ENCODE measurements around the gene TGIF1. TPM values are rescaled to one million over a fixed set of nuclear protein-coding genes. Genes with fewer than 3 reads are reported as not detected.

The TGIF1 gene
- total and polyA plus RNA-seq, 7 experiments from 2014 or later: 15.4 to 88.7 (median 63.5) TPM

DNA sequence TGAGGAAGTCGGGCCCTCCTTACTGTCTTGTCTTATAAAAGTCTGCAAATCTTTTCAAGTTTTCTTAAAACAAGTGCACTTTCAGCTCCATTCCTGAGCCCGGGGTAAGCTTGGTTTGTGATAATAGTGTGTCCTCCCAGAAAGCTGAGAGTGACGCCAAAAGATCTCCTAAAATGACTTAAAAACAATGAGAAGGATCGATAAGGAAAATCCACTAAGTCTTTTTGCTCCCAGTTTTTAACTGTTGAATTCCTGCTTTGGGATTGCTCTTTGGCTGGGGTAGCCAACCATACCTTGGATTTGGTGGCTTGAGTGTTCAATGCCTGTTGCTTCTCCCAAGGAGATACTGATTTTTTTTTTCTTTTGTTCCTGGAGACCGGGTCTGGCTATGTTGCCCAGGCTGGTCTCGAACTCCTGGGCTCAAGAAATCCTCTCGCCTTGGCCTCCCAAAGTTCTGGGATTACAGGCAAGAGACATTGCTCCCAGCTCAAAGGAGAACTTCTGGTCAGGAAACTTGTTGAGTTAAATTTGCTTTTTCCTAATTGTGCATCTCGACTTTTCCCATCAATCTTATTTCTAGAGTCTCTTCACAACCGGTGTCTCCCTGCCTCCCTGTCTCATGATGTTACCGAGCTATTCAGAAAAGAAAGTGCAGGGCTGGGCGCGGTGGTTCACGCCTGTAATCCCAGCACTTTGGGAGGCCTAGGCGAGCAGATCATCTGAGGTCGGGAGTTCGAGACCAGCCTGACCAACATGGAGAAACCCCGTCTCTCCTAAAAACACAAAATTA lies 3.0 kb downstream of the TGIF1 start:
- Histone ChIP-seq H3K27me3 (ENCODE audit: control insufficient read depth in 2 of 2, insufficient read depth in 2 of 2, low read length in 2 of 2) (no peaks in the 10 kb centered on the region), H3K4me1 (ENCODE audit: control insufficient read depth in 2 of 2, insufficient read depth in 2 of 2, low read length in 2 of 2) (peaks cover 15 to 19% of the 10 kb centered on the region in 2 donors), H3K9me3 (ENCODE audit: control insufficient read depth in 2 of 3, low read length in 3 of 3) (no peaks in the 10 kb centered on the region), H3K4me3 (ENCODE audit: low read length) (peak overlapping the region; percentile 86), H3K27ac (ENCODE audit: low read depth, low read length) (peak overlapping the region; percentile 96), H3K36me3 (ENCODE audit: control insufficient read depth in 2 of 3, insufficient read depth in 3 of 3, low read length in 3 of 3) (peaks cover 0 to 18% (median 6%) of the 10 kb centered on the region in 3 experiments)
- H3K4me3 Mint-ChIP-seq: peak overlapping the region; percentile 85 to 96 (median 94)
- ChIA-PET CTCF (interaction anchor here (0.5 to 4.6 kb wide), 20 partner anchors 9 to 765 kb away, joined by 3 to 46 read pairs (median 5); partner anchors contain the start of gene MYL12A), POLR2A (interaction anchor here (0.7 to 5.7 kb wide), 19 partner anchors 11 to 595 kb away, joined by 3 to 90 read pairs (median 5); partner anchors contain the start of genes MYL12A and MYL12B)
- intact Hi-C loops (cut with micrococcal nuclease): loop anchor here in 1 of 2 donors (5.0 kb wide), 3 partner anchors 131 to 881 kb away; partner anchors contain the start of genes METTL4 and NDC80
- peaks cover 0 to 4% (median 0%) of the 10 kb centered on the region in 11 donors for H3K9me3 Mint-ChIP-seq
- no peaks in the 10 kb centered on the region for H3K27me3 Mint-ChIP-seq
- peak in 1 of 9 donors; percentile 9 for DNase-seq
- peak overlapping the region; percentile 92 to 100 (median 99) for H3K27ac Mint-ChIP-seq
- peaks cover 10 to 59% (median 28%) of the 10 kb centered on the region in 7 donors for H3K4me1 Mint-ChIP-seq
- H3K36me3 Mint-ChIP-seq: peaks cover 8 to 18% (median 14%) of the 10 kb centered on the region in 5 donors
- ATAC-seq: no peak

DNA sequence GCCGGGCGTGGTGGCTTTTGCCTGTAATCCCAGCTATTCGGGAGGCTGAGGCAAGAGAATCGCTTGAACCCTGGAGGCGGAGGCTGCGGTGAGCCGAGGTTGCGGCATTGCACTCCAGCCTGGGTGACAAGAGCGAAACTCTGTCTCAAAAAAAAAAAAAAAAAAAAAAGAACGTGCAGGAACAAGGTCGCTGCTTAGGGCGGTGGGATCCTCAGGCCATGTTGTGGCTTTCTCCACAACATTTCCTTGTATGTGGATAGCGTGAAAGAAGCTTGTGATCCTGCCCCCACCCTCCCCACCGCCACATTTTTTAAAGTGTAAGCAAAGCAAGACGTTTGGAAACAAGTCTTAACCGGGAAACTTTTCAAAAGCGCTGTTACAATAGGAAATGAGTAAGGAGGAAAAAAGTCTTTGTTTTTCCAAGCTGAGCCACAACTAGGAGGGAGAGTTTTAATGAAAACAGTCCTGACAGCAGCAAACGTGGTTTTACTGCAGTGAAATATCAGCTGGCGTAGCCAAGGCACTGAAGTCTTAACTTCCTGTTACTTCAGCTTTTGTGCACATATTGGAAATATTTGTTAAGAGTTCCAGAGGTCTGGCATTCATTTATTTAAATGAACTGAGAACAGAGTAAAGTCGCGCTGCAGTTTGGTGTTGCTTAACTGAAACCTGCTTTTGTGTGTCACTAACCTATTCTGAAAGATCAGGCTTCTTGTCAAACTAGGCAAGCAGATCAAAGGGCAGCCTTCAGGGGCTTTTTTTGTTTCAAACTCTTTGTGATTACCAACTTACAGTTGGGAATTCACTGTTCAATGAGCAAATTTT lies 3.8 kb downstream of the TGIF1 start:
- intact Hi-C loops (cut with micrococcal nuclease): loop anchor here (1.0 to 5.0 kb wide), 13 partner anchors 12 to 881 kb away; partner anchors contain the start of genes METTL4 (in 1 of the 2) and NDC80 (in 1 of the 2)
- CTCF ChIA-PET: interaction anchor here (0.5 to 4.6 kb wide), 28 partner anchors 8 to 766 kb away, joined by 3 to 46 read pairs (median 5); no protein-coding TSS in a partner anchor
- Histone ChIP-seq H3K4me1 (ENCODE audit: control insufficient read depth in 2 of 2, insufficient read depth in 2 of 2, low read length in 2 of 2) (peaks cover 15 to 27% of the 10 kb centered on the region in 2 donors), H3K27ac (ENCODE audit: low read depth, low read length) (peak overlapping the region; percentile 96), H3K36me3 (ENCODE audit: control insufficient read depth in 2 of 3, insufficient read depth in 3 of 3, low read length in 3 of 3) (peaks cover 0 to 20% (median 6%) of the 10 kb centered on the region in 3 experiments), H3K4me3 (ENCODE audit: low read length) (peak overlapping the region; percentile 48), H3K27me3 (ENCODE audit: control insufficient read depth in 2 of 2, insufficient read depth in 2 of 2, low read length in 2 of 2) (no peaks in the 10 kb centered on the region), H3K9me3 (ENCODE audit: control insufficient read depth in 2 of 3, low read length in 3 of 3) (no peaks in the 10 kb centered on the region)
- POLR2A ChIA-PET: interaction anchor here (0.6 to 5.7 kb wide), 23 partner anchors 11 to 596 kb away, joined by 3 to 90 read pairs (median 5); partner anchors contain the start of genes MYL12A and MYL12B
- peaks cover 15 to 63% (median 29%) of the 10 kb centered on the region in 7 donors for H3K4me1 Mint-ChIP-seq
- ATAC-seq: no peak
- DNase-seq: peak in 6 of 9 donors; percentile 24 to 77 (median 30)
- peaks cover 0 to under 1% (median 0%) of the 10 kb centered on the region in 11 donors for H3K9me3 Mint-ChIP-seq
- no peaks in the 10 kb centered on the region for H3K27me3 Mint-ChIP-seq
- peak overlapping the region; percentile 85 to 96 (median 94) for H3K4me3 Mint-ChIP-seq
- H3K36me3 Mint-ChIP-seq: peaks cover 8 to 20% (median 18%) of the 10 kb centered on the region in 5 donors
- peak overlapping the region; percentile 92 to 100 (median 99) for H3K27ac Mint-ChIP-seq

GRCh38 chr18:3454365-3455089 lies 4.6 kb downstream of the TGIF1 start:
- Histone ChIP-seq H3K4me1 (ENCODE audit: control insufficient read depth in 2 of 2, insufficient read depth in 2 of 2, low read length in 2 of 2) (peaks cover 15 to 35% of the 10 kb centered on the region in 2 donors), H3K9me3 (ENCODE audit: control insufficient read depth in 2 of 3, low read length in 3 of 3) (no peaks in the 10 kb centered on the region), H3K4me3 (ENCODE audit: low read length) (peak overlapping the region; percentile 48), H3K36me3 (ENCODE audit: control insufficient read depth in 2 of 3, insufficient read depth in 3 of 3, low read length in 3 of 3) (peaks cover 0 to 20% (median 6%) of the 10 kb centered on the region in 3 experiments), H3K27ac (ENCODE audit: low read depth, low read length) (peak overlapping the region; percentile 96), H3K27me3 (ENCODE audit: control insufficient read depth in 2 of 2, insufficient read depth in 2 of 2, low read length in 2 of 2) (no peaks in the 10 kb centered on the region)
- Mint-ChIP-seq H3K9me3 (no peaks in the 10 kb centered on the region), H3K27ac (peak overlapping the region; percentile 89 to 100 (median 99)), H3K4me3 (peak overlapping the region; percentile 85 to 96 (median 94)), H3K4me1 (peaks cover 22 to 70% (median 32%) of the 10 kb centered on the region in 7 donors), H3K27me3 (no peaks in the 10 kb centered on the region), H3K36me3 (peaks cover 8 to 28% (median 21%) of the 10 kb centered on the region in 5 donors)
- ATAC-seq (no peak), DNase-seq (peak in 7 of 9 donors; percentile 40 to 64 (median 60))
- CTCF ChIA-PET: interaction anchor here (0.6 to 4.6 kb wide), 29 partner anchors 7 to 486 kb away, joined by 3 to 46 read pairs (median 4); no protein-coding TSS in a partner anchor
- POLR2A ChIA-PET: interaction anchor here (0.6 to 5.7 kb wide), 19 partner anchors 10 to 773 kb away, joined by 3 to 90 read pairs (median 5); partner anchors contain the start of genes MYL12A and MYL12B
- intact Hi-C loops (cut with micrococcal nuclease): loop anchor here (1.0 to 5.0 kb wide), 13 partner anchors 13 to 882 kb away; partner anchors contain the start of genes METTL4 (in 1 of the 2) and NDC80 (in 1 of the 2)

DNA sequence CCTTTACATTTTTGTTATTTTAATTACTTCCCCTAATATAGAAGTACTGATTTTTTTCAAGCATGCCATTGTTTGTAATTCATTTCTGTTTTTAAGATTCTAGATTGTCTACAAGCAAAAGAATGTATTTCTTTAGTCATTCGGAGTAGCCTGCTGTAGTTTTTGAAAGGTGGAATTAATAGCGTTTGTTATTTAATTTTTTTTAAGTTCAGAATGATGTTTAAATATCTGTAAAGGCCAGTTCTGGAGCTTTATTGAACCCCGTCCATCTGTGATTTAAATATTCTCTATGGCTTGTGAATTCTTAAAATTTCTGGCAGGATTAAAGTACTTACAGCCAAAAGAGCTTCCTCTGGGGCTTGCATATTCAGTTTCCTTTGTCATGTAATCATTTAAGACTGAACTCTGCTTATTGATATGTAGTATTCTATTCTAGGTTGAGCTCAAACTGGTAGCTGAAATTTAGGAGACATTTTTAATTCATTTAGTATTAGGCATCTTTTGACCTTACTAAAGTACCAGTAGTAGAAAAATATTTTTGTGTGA lies 5.2 kb downstream of the TGIF1 start:
- intact Hi-C loops (cut with micrococcal nuclease): loop anchor here in 1 of 2 donors (2.0 kb wide), 1 partner anchor 74 kb away; no protein-coding TSS in a partner anchor
- DNase-seq (no peak), ATAC-seq (no peak)
- ChIA-PET CTCF (interaction anchor here (0.7 to 4.6 kb wide), 21 partner anchors 7 to 486 kb away, joined by 3 to 46 read pairs (median 5); no protein-coding TSS in a partner anchor), POLR2A (interaction anchor here (0.7 to 5.7 kb wide), 10 partner anchors 10 to 773 kb away, joined by 3 to 90 read pairs (median 12); partner anchors contain the start of genes MYL12A and MYL12B)
- H3K36me3 ChIP-seq (ENCODE audit: control insufficient read depth in 2 of 3, insufficient read depth in 3 of 3, low read length in 3 of 3): peaks cover 0 to 20% (median 6%) of the 10 kb centered on the region in 3 experiments
- no peak overlapping the region for H3K27ac ChIP-seq (ENCODE audit: low read depth, low read length)
- peaks cover 15 to 39% of the 10 kb centered on the region in 2 donors for H3K4me1 ChIP-seq (ENCODE audit: control insufficient read depth in 2 of 2, insufficient read depth in 2 of 2, low read length in 2 of 2)
- Mint-ChIP-seq H3K4me1 (peaks cover 22 to 72% (median 32%) of the 10 kb centered on the region in 7 donors), H3K9me3 (no peaks in the 10 kb centered on the region), H3K36me3 (peaks cover 8 to 28% (median 21%) of the 10 kb centered on the region in 5 donors), H3K27ac (peak overlapping the region in 3 of 9 donors; percentile 96 to 99 (median 99)), H3K27me3 (no peaks in the 10 kb centered on the region), H3K4me3 (peak overlapping the region in 4 of 10 donors; percentile 85 to 95 (median 92))
- no peaks in the 10 kb centered on the region for H3K27me3 ChIP-seq (ENCODE audit: control insufficient read depth in 2 of 2, insufficient read depth in 2 of 2, low read length in 2 of 2)
- no peaks in the 10 kb centered on the region for H3K9me3 ChIP-seq (ENCODE audit: control insufficient read depth in 2 of 3, low read length in 3 of 3)
- no peak overlapping the region for H3K4me3 ChIP-seq (ENCODE audit: low read length)
